Testis (tissue), 3 donors: Measurements from ENCODE around the gene ZNF425. TPM values are rescaled to one million over a fixed set of nuclear protein-coding genes. Genes with fewer than 3 reads are reported as not detected.

Experiments used
- DNase-seq: peaks from one replicate; pipeline ENCODE4 v3.0.0-alpha.2; 2019
- H3K27ac ChIP-seq, 2 donors: fragments of 200-600 bp; sonication (generic); one replicate each; pipeline ENCODE4 v1.5.1; 2019
- H3K27me3 ChIP-seq: fragments of 200-600 bp; sonication (generic); one replicate; pipeline ENCODE4 v1.5.1; 2019
- H3K36me3 ChIP-seq: fragments of 200-600 bp; sonication (generic); one replicate; pipeline ENCODE4 v1.5.1; 2017; ENCODE audit warnings: low read depth; ENCODE audit errors: missing control alignments
- H3K4me1 ChIP-seq: fragments of 200-600 bp; sonication (generic); one replicate; pipeline ENCODE4 v1.5.1; 2019
- H3K4me3 ChIP-seq, 2 donors: fragments of 200-600 bp; sonication (generic); one replicate each; pipeline ENCODE4 v1.5.1; 2017 to 2019
- H3K9me3 ChIP-seq: fragments of 200-600 bp; sonication (generic); one replicate; pipeline ENCODE4 v1.5.1; 2017
- POLR2A ChIP-seq: fragments of 450-650 bp; IDR thresholded peaks from one replicate; pipeline ENCODE4 v1.6.1; 2017; ENCODE audit warnings: antibody characterized with exemption, mild to moderate bottlenecking, moderate library complexity
- WGBS, 2 donors: methylation state at CpG; one replicate each; pipeline ENCODE4 v1.1.5; 2018; 5-methylcytosine and 5-hydroxymethylcytosine counted together
- intact Hi-C: fragments of 100-400 bp; cut with DNase I; formaldehyde crosslinking; loops from one replicate; pipeline ENCODE4 v1.15.1; 2023; ENCODE audit warnings: low total_unique reads
- polyA plus RNA-seq: library from polyadenylated mRNA; stranded (reverse); fragments of 350-450 nt; fragmentation: Illumina TruSeq; extraction: RNeasy Lipid Tissue Mini Kit (QIAGEN cat#74804); gene quantifications from one replicate; pipeline ENCODE4 v1.2.3, GENCODE V29; 2014; ENCODE audit warnings: low read depth, low replicate concordance; ENCODE audit not compliant: insufficient read depth
- total RNA-seq, 2 donors: library from RNA; depleted of rRNA; stranded (reverse); fragments of >200 nt; gene quantifications; one replicate each; pipeline ENCODE4 v1.2.3, GENCODE V29; 2016
- TF ChIP-seq, protein P1 (sequence below), 3 experiments: fragments of 450-650 bp in 2 of 3; fragments of 200-600 bp in 1 of 3; sonication (generic) in 1 of 3; IDR thresholded peaks; one replicate each; pipeline ENCODE4 v1.5.1; 2016 to 2019; ENCODE audit warnings: antibody characterized with exemption in 3 of 3, mild to moderate bottlenecking in 2 of 3, moderate library complexity in 1 of 3

Gene ZNF425
- total and polyA plus RNA-seq, 3 donors from 2014 or later: 3.0 to 4.3 (median 3.4) TPM

DNA sequence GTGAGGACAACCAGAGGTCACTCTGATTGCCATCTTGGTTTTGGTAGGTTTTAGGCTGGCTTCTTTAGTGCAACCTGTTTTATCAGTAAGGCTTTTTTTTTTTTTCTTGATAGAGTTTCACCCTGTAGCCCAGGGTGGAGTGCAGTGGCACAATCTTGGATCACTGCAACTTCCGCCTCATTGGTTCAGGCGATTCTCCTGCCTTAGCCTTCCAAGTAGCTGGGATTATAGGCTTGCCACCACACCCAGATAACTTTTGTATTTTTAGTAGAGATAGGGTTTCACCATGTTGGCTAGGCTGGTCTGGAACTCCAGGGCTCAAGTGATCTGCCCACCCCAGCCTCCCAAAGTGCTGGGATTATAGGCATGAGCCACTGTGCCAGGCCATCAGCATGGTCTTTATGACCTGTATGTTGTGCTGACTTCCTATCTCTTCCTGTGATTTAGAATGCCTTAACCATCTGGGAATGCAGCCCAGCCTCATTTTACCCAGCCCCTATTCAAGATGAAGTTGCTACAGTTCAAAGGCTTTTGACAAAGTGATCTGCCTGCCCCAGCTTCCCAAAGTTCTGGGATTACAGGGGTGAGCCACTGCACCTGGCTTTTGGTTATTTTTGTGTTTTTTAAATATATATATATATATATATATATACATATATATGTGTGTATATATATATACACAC, 7.0 kb upstream of the ZNF425 start:
- H3K4me1 ChIP-seq: no peaks in the 10 kb centered on the region
- no peaks in the 10 kb centered on the region for H3K27me3 ChIP-seq
- no peaks in the 10 kb centered on the region for H3K36me3 ChIP-seq
- TF ChIP-seq, protein P1, sequence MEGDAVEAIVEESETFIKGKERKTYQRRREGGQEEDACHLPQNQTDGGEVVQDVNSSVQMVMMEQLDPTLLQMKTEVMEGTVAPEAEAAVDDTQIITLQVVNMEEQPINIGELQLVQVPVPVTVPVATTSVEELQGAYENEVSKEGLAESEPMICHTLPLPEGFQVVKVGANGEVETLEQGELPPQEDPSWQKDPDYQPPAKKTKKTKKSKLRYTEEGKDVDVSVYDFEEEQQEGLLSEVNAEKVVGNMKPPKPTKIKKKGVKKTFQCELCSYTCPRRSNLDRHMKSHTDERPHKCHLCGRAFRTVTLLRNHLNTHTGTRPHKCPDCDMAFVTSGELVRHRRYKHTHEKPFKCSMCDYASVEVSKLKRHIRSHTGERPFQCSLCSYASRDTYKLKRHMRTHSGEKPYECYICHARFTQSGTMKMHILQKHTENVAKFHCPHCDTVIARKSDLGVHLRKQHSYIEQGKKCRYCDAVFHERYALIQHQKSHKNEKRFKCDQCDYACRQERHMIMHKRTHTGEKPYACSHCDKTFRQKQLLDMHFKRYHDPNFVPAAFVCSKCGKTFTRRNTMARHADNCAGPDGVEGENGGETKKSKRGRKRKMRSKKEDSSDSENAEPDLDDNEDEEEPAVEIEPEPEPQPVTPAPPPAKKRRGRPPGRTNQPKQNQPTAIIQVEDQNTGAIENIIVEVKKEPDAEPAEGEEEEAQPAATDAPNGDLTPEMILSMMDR (IDR thresholded peaks at IDR 0.05): no peak
- no peak for TF ChIP-seq POLR2A
- no peaks in the 10 kb centered on the region for H3K9me3 ChIP-seq
- WGBS, 2 donors: 97 to 100% methylated on average over 2 of the region's 2 CpGs
- no peak for DNase-seq
- no peak overlapping the region for H3K4me3 ChIP-seq
- H3K27ac ChIP-seq: no peak overlapping the region
- intact Hi-C loops: no loop called here

GRCh38 chr7:149130572-149131198, 4.6 kb upstream of the ZNF425 start:
- intact Hi-C loops: no loop called here
- Histone ChIP-seq H3K9me3 (no peaks in the 10 kb centered on the region), H3K4me3 (no peak overlapping the region), H3K27me3 (no peaks in the 10 kb centered on the region), H3K36me3 (no peaks in the 10 kb centered on the region), H3K4me1 (no peaks in the 10 kb centered on the region), H3K27ac (no peak overlapping the region)
- 94 to 97% methylated on average over 5 of the region's 5 CpGs for WGBS, 2 donors
- no peak for TF ChIP-seq POLR2A
- TF ChIP-seq, protein P1 (IDR thresholded peaks at IDR 0.05): no peak
- DNase-seq: no peak

DNA sequence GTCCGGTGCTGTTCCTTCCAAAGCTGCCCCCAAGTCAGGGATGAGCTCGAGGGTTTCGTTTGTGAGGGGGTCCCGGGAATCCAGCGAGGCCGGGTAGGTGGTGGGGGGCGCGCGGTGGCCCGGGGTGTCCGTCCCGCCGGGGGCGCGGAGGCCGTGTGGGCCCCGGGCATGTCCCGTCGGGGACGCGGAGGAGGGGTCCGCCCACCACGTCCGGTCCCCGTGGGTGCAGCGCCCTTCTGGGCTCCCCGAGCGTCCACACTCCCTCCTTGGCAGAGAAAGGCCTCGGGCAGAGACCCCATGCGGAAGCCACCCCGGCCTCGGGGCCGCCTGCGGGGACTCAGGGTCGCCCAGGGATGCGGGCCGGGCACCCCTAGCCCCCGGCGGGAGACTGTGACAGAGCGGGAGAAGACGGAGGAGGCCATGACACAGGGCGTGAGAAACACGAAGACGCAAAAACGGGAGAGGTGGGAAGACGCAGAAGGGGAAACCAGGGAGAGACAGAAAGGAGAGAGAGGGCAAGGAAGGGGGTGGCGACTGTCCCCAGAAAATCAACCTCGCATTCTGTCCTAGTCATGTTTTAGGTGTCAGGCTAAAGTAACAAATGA, 640 bp upstream of the ZNF425 start:
- DNase-seq: peak; percentile 58
- intact Hi-C loops: no loop called here
- peak overlapping the region; percentile 65 to 79 for H3K4me3 ChIP-seq
- H3K4me1 ChIP-seq: peaks cover 10% of the 10 kb centered on the region
- no peaks in the 10 kb centered on the region for H3K9me3 ChIP-seq
- WGBS, 2 donors: 0% methylated on average over 23 to 25 of the region's 48 CpGs
- no peaks in the 10 kb centered on the region for H3K27me3 ChIP-seq
- H3K36me3 ChIP-seq: no peaks in the 10 kb centered on the region
- TF ChIP-seq, protein P1 (IDR thresholded peaks at IDR 0.05): no peak
- TF ChIP-seq POLR2A: no peak
- H3K27ac ChIP-seq: peak overlapping the region; percentile 96 to 98

- Histone ChIP-seq H3K4me1 (peaks cover 10% of the 10 kb centered on the region), H3K9me3 (no peaks in the 10 kb centered on the region), H3K27me3 (no peaks in the 10 kb centered on the region), H3K27ac (peak overlapping the region; percentile 96 to 98), H3K4me3 (peak overlapping the region; percentile 65 to 79), H3K36me3 (no peaks in the 10 kb centered on the region)
- TF ChIP-seq POLR2A: no peak
- TF ChIP-seq, protein P1 (IDR thresholded peaks at IDR 0.05): no peak
- no peak for DNase-seq
- WGBS, 2 donors: 1 to 4% methylated on average over 21 of the region's 21 CpGs
- intact Hi-C loops: no loop called here
Observed at GRCh38 chr7:149125189-149125862, 798 bp downstream of the ZNF425 start.
